ENCODE data around the gene MUSK.
"Not testable (repeated sequence)": the region's sequence is repeated elsewhere in the genome, so short reads cannot be mapped to it uniquely, and the experiment has no call there.

The MUSK gene

DNA sequence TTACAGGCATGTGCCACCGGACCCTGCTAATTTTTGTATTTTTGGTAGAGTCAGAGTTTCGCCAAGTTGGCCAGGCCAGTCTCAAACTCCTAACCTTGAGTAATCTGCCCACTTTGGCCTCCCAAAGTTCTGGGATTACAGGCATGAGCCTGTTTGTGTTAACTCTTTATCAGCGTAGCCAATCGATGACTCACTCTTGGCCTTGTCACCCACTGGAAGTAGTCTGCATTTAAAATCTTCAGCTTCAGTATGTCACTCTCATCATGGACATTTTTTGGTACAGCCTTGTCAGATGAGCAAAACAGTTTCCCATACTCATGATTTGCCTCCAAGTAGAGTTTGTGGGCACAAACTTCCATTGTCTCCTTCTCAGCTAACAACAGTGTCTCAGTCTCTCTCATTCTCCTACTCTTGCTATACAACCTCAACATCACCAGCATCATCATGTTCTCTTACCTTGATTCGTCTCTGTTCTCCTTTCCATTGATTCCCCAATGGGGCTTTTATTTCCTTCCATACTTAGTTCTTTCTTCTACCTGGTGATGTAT is 22.5 kb downstream of the MUSK start:
- no peak for DNase-seq (ENCODE audit: low read depth in 1 of 2, low spot score in 1 of 2)

- not testable (repeated sequence) for DNase-seq (ENCODE audit: low read depth in 1 of 2, low spot score in 1 of 2)
These were observed 27.3 kb downstream of the MUSK start for GRCh38 chr9:110695846-110696245.

DNA sequence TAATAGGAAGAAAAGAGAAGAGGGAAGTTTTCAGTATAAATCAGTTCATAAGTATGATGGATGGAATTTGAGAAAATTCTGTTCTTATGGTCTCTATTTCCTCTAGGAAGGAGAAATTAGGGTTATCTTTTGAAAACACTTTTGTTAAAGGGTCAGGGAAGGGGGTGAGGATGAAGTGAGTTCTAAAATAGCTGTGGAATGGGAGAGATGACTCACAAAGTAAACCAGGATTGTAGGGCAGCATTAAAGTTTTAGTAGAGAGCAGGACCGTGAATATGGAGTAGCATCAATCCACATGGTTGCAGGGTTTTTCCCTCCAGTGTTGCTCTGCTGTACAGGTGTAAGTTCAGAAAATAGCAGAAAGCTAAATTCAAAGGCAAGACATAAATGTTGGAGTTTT is 32.4 kb downstream of the MUSK start:
- no peak for DNase-seq (ENCODE audit: low read depth in 1 of 2, low spot score in 1 of 2)

DNA sequence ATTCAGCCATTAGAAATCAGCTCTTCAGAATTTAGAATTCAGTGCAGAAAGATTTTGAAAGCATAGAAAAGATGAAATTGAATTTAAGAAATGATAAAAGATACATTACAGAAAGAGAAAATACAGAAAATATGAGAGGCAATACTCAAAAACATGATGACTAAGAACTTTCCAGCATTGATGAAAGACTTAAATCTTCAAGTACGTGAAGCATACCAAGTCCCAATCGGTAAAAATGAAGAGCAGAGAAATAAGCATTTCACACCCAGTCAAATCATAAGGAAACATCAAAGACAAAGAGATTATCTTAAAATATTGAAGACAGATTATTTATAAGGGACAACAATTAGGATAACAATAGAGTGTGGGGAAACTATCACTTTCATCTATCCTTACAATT is 35.1 kb downstream of the MUSK start:
- DNase-seq (ENCODE audit: low read depth in 1 of 2, low spot score in 1 of 2) = no peak

GRCh38 chr9:110707419-110707818 is 38.8 kb downstream of the MUSK start:
- DNase-seq (ENCODE audit: low read depth in 1 of 2, low spot score in 1 of 2) = no peak

DNA sequence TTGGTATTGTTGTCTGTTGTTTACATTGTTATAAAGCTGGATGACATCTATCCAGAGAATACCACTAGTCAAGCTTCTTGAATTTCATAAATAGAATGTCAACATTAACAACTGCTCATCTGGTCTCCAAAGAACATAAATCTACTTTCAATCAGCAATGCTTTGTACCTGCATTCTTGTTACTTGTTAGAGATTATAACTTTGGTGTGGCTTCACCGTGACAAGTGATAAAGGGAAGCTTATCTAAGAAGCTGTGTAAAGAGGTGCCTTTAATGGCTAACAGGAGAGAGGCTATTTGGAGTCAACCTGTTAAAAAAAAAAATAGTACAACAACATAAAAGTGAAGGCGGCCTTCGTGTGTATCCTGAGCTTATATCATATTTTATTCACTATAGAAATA is 41.8 kb downstream of the MUSK start:
- DNase-seq (ENCODE audit: low read depth in 1 of 2, low spot score in 1 of 2) = no peak

DNA sequence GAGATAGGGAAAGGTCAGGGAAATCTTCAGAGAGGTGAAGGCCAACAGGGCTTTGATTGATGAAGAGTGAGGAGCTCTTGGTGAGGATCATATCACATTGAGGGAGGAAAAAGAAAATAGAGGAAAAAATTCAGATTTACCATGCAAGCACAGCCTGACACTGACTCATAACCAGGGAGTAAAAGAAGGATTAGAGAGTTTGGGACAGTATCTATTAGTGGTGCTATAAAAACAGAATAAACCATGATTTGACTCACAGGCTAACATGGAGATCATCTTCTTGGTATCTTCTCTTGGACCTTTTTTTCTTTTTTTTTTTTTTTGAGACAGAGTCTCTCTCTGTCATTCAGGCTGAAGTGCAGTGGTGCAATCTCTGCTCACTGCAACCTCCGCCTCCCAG is 44.4 kb downstream of the MUSK start:
- DNase-seq (ENCODE audit: low read depth in 1 of 2, low spot score in 1 of 2) = no peak

GRCh38 chr9:110714314-110714713 is 45.7 kb downstream of the MUSK start:
- DNase-seq (ENCODE audit: low read depth in 1 of 2, low spot score in 1 of 2) = no peak

GRCh38 chr9:110728058-110728457 is 59.5 kb downstream of the MUSK start:
- DNase-seq (ENCODE audit: low read depth in 1 of 2, low spot score in 1 of 2) = no peak

GRCh38 chr9:110729641-110730040 is 61.0 kb downstream of the MUSK start:
- no peak for DNase-seq (ENCODE audit: low read depth in 1 of 2, low spot score in 1 of 2)

DNA sequence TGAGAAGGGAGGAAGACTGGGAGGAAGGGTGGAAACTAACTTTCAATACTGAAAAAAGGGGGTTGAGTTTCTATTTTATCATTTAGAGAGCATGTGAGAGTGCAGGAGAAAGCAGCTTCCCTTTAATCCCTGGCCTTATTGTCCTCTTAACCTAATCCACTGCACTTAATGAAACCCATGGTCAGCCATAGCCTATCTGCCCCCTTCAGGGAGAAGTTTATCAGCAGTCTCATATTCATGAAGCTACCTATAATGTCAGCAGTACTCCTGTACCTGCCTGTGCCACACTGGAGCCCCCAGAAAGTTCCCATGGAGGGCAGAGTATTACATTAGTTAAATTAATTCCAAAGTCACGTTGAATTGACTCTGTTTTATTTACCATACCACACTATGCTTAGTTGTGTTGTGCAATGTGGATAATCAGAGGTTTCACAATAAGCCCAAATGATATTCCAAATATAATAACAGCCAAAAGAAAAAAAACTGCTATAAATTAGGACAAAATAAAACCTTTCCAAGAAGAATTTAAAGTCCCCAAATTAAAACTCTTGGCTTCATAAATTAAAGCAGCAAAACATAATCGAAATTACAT is 62.9 kb downstream of the MUSK start:
- DNase-seq (ENCODE audit: low read depth in 1 of 2, low spot score in 1 of 2) = no peak

- no peak for DNase-seq (ENCODE audit: low read depth in 1 of 2, low spot score in 1 of 2)
These were observed 70.4 kb downstream of the MUSK start for GRCh38 chr9:110738982-110739381.

- no peak for DNase-seq (ENCODE audit: low read depth in 1 of 2, low spot score in 1 of 2)
These were observed 74.3 kb downstream of the MUSK start for GRCh38 chr9:110742741-110743371.

- no peak for DNase-seq (ENCODE audit: low read depth in 1 of 2, low spot score in 1 of 2)
These were observed 76.3 kb downstream of the MUSK start for GRCh38 chr9:110744715-110745384.

DNA sequence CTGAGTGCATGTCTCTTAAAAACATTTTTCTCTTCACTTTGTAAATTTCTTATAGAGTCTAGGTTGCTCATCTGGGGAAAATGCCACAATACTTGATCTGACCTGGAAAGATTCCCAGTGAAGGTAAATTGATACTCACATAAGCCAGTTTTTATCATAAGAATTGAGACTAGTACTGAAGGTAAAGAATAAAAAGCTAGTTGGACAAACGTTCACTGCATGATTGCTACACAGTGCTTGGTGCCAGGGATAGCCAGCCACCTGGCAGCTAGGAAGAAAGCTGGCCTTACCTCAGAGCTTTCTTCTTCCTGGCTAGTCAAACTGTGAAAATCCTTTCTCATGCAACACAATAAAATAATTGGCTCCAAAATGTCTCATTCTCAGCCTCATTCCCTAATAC is 77.1 kb downstream of the MUSK start:
- no peak for DNase-seq (ENCODE audit: low read depth in 1 of 2, low spot score in 1 of 2)

DNA sequence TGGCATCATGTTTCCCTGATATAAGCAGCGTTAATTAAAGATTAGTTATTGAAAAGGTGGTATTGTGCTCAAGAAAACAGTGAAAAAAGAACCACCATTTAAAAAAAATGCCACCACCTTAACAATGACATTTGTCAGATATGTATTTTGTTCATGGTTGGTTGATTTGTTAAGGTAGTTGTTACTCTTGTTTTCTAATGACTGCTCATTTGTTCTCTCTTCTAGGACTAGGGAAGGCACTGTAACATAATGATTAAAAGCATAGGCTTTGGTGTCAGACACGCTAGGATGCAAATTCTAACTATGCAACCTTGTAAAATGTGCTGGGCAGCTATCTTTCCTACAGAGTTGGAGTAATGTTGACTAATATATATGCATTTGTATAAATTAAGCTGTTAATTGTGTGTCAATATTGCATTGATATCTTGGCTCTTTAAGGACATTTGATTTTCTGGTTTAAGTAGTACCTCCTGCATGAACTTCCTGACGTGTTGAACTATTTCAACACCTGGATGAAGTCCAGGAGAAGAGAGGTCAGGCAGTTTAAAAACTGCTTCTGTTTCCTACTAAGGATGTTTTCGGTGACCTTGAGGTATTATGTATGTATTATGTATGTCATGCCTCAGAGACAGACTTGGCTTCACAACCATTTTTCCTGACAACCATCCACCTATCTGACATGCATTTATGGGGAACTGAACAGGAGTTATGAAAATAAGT is 77.8 kb downstream of the MUSK start:
- no peak for DNase-seq (ENCODE audit: low read depth in 1 of 2, low spot score in 1 of 2)

- DNase-seq (ENCODE audit: low read depth in 1 of 2, low spot score in 1 of 2) = no peak
These were observed 79.8 kb downstream of the MUSK start for GRCh38 chr9:110748251-110748893.

DNA sequence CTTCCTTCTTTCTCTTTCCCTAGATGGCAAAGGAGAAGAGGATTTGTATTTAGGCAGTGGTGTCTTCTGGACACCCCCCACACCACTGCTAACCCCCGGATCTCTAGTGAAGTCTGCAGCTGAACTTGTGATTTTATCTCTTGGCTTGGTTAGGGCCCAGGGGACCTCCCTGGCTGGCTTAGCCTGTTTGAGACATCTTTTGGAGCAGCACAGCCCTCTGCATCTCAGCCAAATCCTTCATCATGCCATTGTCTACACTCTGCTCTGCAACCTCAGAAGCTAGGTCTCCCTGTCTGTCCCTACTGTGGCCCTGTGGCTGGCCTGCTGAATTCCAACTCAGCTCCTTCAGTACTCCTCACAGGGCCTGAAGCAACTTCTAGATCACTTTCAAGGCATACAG is 81.7 kb downstream of the MUSK start:
- no peak for DNase-seq (ENCODE audit: low read depth in 1 of 2, low spot score in 1 of 2)

DNA sequence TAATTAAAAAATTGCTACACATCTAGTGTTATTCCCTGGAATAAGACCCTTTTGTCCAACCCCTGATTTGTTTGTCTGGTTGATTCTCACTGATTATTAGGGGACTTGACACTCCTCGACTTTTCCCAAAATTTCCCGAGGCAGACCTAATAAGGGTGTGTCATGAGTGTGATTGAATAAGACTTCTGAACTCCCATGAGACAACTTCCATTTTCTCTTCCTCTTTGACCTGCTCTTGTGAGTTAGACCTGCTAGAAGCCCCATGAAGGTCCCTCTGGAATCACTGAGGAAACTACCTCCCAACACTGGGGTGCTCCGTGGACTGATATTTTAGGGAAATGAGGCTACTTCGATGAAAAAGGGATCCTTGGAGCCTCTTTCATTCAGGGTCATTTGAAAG is 83.4 kb downstream of the MUSK start:
- no peak for DNase-seq (ENCODE audit: low read depth in 1 of 2, low spot score in 1 of 2)

DNA sequence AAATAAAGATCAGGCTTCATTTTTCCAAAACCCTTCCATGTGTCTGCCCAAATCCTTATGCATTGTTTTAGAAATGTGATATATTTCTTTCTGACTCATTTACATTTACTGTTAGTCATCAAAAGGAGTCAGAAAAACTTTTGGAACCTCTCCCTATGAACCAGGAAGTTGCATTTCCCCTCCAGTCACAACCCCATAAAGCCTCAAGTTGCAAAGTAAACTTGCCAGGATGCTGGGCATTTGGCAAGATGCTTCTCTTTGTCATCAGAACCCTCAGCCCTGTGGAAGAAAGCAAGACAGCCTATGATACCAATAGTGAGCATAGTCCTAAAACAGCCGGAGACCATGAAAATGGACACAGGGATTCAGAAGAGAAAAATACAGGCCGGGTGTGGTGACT is 84.2 kb downstream of the MUSK start:
- no peak for DNase-seq (ENCODE audit: low read depth in 1 of 2, low spot score in 1 of 2)

- no peak for DNase-seq (ENCODE audit: low read depth in 1 of 2, low spot score in 1 of 2)
These were observed 85.2 kb downstream of the MUSK start for GRCh38 chr9:110753731-110754231.

Data from activated T-helper 1 cell treated with anti-CD3 and anti-CD28 coated beads, Interleukin-2, amount 50 U/mL, for 16 hours (primary cell).